G401.6 (cell line): ENCODE results near the gene HOXC10.
A peak's percentile ranks its signal among the peaks of the same experiment; 100 is the strongest.

ENCODE experiments used
- FAIRE-seq: peaks from 2 replicates; lab custom pipeline; 2012; peaks lifted over from hg19 to GRCh38; lab: Jason Lieb, UNC

The HOXC10 gene

GRCh38 chr12:54017027-54017788 lies 32.3 kb downstream of the HOXC10 start:
- no peak for FAIRE-seq

DNA sequence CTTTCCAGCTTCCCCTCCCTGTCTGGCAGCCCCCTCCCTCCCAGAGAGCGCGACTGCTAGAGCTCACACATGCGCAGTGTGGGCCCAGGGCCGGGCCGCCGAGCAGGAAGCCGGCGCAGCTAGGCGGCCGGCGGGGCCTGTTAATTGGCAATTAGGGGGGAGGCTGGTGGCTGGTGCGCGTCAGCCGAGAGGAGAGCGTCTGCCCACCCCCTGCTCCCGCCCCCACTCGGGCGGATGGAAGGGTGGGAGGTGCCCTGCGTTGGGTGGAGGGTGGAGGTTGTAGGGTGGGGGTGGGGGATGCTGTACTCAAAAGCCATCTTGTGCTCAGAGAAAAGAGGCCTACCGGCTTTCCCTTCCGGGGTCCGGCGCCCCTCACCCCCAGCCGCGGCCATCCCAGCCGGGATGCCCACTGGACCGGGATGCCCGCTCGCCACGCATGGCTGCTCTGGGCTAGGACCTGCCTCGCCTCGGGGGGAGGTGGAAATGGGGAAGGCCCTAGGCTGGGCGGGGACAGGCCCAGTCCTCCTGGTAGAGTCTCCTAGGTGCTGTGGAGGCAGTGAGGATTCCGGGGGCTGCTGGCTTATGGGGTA lies 33.0 kb downstream of the HOXC10 start:
- FAIRE-seq = peak; percentile 63

DNA sequence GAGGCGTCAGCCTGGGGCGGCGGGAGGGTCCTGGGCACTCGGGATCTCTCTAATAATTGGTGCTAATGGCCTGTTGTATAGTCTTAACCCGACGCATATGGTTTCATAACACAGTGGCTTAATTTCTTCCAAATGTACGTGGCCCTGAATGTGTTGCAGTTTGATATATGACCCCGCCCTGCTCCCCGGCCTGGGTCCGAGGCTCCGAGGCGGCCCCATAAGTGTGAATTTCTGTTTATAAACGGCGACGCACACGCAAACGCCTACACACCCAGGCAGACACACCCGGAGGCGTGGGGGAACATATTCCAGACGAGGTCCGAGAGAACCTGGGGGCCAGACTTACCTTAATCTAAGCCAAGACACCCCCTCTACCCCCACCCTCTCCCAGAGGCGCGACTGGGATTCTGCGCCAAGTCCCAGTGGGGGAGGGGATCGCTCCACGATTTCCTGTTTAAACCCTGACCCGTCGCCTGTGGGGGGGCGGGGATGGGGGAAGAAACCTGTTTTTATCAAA lies 33.6 kb downstream of the HOXC10 start:
- FAIRE-seq = no peak

DNA sequence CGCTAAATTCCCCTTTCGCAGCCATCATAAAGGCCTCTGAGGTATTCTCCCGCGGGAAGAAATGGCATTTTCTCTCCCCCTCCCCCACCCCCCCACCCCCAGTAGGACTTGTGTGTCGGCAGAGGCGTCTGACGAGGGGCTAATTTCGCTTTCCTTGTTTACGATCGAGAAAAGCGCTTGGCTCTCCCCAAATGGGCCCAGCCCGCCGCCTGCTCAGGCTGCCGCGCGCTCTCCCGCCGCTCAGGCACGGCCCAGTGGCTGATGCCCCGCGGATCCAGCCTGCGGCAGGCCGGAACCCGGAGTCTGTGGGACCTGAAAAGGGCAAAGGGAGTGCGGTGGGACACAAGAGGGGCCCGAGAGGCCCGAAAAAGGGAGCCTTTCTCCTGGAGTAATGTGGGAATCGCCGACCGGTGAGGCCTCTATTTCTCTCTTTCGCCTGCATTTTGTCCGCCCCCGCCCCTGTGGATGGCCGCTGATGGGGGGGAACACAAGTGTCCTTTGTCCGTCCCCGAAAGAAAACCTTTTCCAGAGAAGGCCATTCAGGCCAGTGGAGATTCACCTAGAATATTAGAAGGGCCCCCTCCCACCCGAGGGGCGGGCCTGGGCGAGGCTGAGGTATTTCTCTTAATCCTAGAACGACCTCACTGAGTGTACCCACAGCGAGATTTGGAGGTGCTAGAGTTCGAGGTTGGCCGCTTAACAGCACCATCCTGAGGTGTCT lies 34.3 kb downstream of the HOXC10 start:
- FAIRE-seq = no peak

- no peak for FAIRE-seq
Observed at GRCh38 chr12:54019924-54020590, 35.1 kb downstream of the HOXC10 start.

GRCh38 chr12:54020591-54021405 lies 35.9 kb downstream of the HOXC10 start:
- FAIRE-seq = no peak

GRCh38 chr12:54021432-54022013 lies 36.6 kb downstream of the HOXC10 start:
- FAIRE-seq = peak; percentile 90

DNA sequence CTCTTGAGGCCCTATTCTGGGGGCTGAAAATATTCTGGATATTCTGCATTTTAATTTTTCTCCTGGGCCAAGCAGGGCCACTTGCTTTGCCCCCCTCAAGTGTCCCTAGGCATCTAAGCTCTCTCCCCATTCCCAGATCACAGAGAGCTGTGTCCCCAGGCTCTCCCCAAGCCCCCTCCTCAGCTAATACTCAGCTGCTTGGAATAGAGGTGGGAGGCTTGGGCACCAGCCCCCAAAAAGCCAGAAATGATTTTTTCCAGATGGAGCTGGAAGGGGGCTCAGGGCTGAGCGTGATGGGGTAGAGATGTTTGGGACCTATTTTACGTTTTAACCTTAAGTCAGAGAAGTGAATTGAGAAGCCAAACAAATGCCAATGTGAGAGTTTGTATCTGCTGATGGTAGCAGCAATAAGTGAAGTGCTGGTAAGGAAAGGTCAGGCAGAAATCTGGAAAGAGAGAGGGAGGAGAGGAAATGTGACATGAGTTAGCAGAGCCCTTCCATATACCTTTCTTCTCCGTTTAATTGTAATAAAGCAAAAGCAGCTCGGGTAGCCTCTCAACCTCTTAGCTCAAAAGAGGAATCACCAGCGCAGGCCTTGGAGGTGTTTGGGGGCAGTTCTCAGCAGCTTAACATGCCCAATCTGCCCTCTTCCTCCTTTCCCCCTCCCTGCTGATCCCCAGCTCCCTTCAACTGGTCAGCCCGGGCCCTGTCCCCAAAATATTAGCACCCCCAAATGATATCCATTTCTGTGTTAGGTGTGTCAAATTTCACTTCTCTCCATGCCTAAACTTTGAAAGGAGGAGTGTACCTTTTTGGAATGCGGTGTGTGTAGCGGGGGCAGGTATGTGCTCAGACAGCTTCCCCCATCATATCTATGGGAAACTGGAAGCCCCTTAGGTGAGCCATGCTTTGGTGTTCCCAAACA lies 38.3 kb downstream of the HOXC10 start:
- FAIRE-seq = no peak

GRCh38 chr12:54024127-54024526 lies 39.2 kb downstream of the HOXC10 start:
- FAIRE-seq = no peak

DNA sequence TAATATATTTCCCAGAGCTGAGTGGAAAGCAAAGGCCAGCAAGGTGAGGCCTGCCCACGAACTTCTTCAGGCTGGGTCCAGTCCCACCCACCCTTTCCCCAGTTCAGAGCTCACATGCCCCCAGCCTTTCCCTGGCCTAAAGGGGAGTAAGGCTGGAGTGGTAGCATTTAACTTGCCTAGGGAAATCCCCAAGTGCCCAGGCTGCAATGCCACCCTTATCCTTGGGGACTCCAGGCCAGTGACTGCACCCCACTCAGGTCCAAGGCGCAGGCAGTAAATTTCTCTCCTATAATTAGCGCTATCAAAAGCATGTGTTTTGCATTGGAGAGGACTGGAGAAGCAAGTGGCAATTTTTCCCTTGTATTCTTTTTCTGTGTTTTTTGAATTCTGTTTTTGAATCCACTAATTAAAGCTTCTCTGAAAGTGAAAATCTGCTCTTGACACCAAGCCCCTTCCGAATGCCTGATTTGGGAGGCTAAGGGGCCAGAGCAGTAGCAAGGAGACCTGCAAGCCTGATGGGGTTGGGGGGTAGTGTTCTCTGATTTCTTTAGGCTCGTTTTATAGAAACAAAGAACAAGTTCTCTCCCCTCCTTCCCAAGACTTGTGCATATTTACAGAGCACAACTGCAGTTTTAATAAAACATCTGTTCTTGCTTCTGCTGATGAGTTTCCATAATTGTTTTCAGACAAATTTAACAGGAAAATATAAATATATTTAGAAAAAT lies 39.8 kb downstream of the HOXC10 start:
- no peak for FAIRE-seq

- FAIRE-seq = no peak
Observed at GRCh38 chr12:54025499-54026405, 40.8 kb downstream of the HOXC10 start.

- no peak for FAIRE-seq
Observed at GRCh38 chr12:54026640-54027441, 41.9 kb downstream of the HOXC10 start.

- FAIRE-seq = peak; percentile 34
Observed at GRCh38 chr12:54027442-54027786, 42.5 kb downstream of the HOXC10 start.

DNA sequence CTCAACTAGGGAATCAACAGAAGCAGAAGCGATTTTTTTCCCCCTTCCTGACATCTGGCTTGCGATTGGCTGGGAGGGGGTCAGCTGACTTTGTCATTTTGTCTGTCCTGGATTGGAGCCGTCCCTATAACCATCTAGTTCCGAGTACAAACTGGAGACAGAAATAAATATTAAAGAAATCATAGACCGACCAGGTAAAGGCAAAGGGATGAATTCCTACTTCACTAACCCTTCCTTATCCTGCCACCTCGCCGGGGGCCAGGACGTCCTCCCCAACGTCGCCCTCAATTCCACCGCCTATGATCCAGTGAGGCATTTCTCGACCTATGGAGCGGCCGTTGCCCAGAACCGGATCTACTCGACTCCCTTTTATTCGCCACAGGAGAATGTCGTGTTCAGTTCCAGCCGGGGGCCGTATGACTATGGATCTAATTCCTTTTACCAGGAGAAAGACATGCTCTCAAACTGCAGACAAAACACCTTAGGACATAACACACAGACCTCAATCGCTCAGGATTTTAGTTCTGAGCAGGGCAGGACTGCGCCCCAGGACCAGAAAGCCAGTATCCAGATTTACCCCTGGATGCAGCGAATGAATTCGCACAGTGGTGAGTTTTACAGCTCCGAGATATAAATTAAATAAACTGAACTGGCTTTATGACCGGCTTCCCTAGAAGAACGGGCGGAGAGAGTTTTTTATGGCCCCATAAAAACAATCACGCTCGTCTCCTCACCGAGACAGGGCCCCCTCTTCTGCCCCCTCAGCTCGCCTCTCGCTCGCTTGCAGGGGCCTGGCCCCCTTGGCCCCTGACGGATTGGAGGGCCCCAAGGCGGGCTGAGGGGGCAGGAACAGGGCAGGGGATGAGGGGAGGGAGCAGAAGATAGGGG lies 43.6 kb downstream of the HOXC10 start, which contains the start of gene HOXC6:
HOXC6 (plus strand) TSS at position 127 of the 888 bp plus-strand sequence; CDS start at position 209, 82 bp downstream.
- FAIRE-seq = peak; percentile 91

DNA sequence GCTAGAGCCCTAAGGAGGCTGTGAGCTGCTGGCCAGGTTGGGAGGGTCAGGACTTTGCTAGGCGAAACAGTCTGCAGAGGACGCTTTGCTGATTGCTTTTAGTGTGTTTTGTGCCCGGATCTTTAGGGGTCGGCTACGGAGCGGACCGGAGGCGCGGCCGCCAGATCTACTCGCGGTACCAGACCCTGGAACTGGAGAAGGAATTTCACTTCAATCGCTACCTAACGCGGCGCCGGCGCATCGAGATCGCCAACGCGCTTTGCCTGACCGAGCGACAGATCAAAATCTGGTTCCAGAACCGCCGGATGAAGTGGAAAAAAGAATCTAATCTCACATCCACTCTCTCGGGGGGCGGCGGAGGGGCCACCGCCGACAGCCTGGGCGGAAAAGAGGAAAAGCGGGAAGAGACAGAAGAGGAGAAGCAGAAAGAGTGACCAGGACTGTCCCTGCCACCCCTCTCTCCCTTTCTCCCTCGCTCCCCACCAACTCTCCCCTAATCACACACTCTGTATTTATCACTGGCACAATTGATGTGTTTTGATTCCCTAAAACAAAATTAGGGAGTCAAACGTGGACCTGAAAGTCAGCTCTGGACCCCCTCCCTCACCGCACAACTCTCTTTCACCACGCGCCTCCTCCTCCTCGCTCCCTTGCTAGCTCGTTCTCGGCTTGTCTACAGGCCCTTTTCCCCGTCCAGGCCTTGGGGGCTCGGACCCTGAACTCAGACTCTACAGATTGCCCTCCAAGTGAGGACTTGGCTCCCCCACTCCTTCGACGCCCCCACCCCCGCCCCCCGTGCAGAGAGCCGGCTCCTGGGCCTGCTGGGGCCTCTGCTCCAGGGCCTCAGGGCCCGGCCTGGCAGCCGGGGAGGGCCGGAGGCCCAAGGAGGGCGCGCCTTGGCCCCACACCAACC lies 44.8 kb downstream of the HOXC10 start:
- FAIRE-seq = no peak
